ENCODE data around the gene CSF3R. TPM values are rescaled to one million over a fixed set of nuclear protein-coding genes. Genes with fewer than 3 reads are reported as not detected.

Gene CSF3R
- total RNA-seq, 1 experiment from 2014 or later, result not detected

DNA sequence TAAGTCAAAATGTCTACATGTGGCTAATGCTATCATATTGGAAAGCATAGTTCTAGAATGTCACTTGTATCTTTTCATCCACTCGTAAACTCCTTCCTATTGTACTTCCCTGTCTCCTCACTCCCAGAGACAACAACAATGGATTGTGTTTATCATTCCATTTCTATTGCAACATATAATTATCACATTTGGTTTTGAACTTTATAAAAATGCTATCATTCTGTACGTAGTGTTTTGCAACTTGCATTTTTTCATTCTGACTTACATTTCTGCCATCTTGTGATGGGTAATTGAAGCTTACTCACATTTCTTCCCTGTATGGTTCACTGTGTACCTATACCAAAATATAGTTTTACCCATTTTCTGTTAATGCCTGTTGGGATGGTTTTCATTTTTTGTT lies 14.5 kb upstream of the CSF3R start:
- H3K27ac ChIP-seq (ENCODE audit: low read length), result no peak overlapping the region
- no peaks in the 10 kb centered on the region for H4K20me1 ChIP-seq (ENCODE audit: low read length)
- no peak overlapping the region for H2AFZ ChIP-seq (ENCODE audit: low read length)
- ATAC-seq (no peak), DNase-seq (no peak)
- no peak overlapping the region for H3K9ac ChIP-seq (ENCODE audit: low read length)
- no peak overlapping the region for H3K4me2 ChIP-seq (ENCODE audit: low read length)
- H3F3A ChIP-seq (ENCODE audit: low read length, unreplicated experiment), result no peaks in the 10 kb centered on the region
- peaks cover 40% of the 10 kb centered on the region for H3K27me3 ChIP-seq (ENCODE audit: low read length)
- H3K9me2 ChIP-seq (replicated peaks; ENCODE audit: low read length), result no peaks in the 10 kb centered on the region
- no peaks in the 10 kb centered on the region for H3K9me3 ChIP-seq (ENCODE audit: low read length)
- TF ChIP-seq EZH2phosphoT487 (IDR thresholded peaks at IDR 0.05; ENCODE audit: borderline replicate concordance, low read length) (no peak), EZH2 (IDR thresholded peaks at IDR 0.05; ENCODE audit: low read length, unreplicated experiment) (no peak)
- TF ChIP-seq, protein P1, sequence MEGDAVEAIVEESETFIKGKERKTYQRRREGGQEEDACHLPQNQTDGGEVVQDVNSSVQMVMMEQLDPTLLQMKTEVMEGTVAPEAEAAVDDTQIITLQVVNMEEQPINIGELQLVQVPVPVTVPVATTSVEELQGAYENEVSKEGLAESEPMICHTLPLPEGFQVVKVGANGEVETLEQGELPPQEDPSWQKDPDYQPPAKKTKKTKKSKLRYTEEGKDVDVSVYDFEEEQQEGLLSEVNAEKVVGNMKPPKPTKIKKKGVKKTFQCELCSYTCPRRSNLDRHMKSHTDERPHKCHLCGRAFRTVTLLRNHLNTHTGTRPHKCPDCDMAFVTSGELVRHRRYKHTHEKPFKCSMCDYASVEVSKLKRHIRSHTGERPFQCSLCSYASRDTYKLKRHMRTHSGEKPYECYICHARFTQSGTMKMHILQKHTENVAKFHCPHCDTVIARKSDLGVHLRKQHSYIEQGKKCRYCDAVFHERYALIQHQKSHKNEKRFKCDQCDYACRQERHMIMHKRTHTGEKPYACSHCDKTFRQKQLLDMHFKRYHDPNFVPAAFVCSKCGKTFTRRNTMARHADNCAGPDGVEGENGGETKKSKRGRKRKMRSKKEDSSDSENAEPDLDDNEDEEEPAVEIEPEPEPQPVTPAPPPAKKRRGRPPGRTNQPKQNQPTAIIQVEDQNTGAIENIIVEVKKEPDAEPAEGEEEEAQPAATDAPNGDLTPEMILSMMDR (conservative IDR thresholded peaks at IDR 0.05; ENCODE audit: low read depth, low read length), result no peak
- ChIA-PET POLR2A (ENCODE audit: unreplicated experiment) (no interaction called here), CTCF (no interaction called here)
- no TSS peak for BruUV-seq (replicated peaks)
- intact Hi-C loops (cut with micrococcal nuclease), result no loop called here
- H3K4me1 ChIP-seq (ENCODE audit: insufficient read depth, low read length), result no peaks in the 10 kb centered on the region
- H3K4me3 ChIP-seq (ENCODE audit: low read length), result no peak overlapping the region
- H3K36me3 ChIP-seq (ENCODE audit: low read depth, low read length), result no peaks in the 10 kb centered on the region
- H3K79me2 ChIP-seq (ENCODE audit: low read length), result no peaks in the 10 kb centered on the region

DNA sequence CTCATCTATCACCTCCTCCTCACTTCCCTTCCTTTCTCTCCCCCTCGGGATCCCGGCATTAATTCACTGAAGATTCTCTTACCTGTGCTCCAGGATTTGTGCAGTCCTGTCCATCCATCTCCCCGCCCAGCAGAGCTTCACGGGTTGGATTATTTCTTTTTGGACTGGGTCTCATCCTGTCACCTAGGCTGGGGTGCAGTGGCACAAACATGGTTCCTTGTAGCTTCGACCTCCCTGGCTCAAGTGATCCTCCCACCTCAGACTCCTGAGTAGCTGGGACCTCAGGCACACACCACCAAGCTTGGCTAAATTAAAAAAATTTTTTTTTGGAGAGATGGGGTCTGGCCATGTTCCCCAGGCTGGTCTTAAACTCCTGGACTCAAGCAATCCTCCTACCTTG lies 12.3 kb upstream of the CSF3R start:
- Histone ChIP-seq H3K9me2 (replicated peaks; ENCODE audit: low read length) (no peaks in the 10 kb centered on the region), H3K27me3 (ENCODE audit: low read length) (peaks cover 48% of the 10 kb centered on the region), H3K79me2 (ENCODE audit: low read length) (no peaks in the 10 kb centered on the region), H3F3A (ENCODE audit: low read length, unreplicated experiment) (no peaks in the 10 kb centered on the region), H2AFZ (ENCODE audit: low read length) (no peak overlapping the region), H3K9ac (ENCODE audit: low read length) (no peak overlapping the region), H3K4me2 (ENCODE audit: low read length) (no peak overlapping the region), H3K36me3 (ENCODE audit: low read depth, low read length) (no peaks in the 10 kb centered on the region), H3K4me3 (ENCODE audit: low read length) (no peak overlapping the region), H3K9me3 (ENCODE audit: low read length) (no peaks in the 10 kb centered on the region), H3K27ac (ENCODE audit: low read length) (no peak overlapping the region), H3K4me1 (ENCODE audit: insufficient read depth, low read length) (no peaks in the 10 kb centered on the region), H4K20me1 (ENCODE audit: low read length) (no peaks in the 10 kb centered on the region)
- intact Hi-C loops (cut with micrococcal nuclease), result no loop called here
- TF ChIP-seq EZH2phosphoT487 (IDR thresholded peaks at IDR 0.05; ENCODE audit: borderline replicate concordance, low read length), result no peak
- no peak for TF ChIP-seq EZH2 (IDR thresholded peaks at IDR 0.05; ENCODE audit: low read length, unreplicated experiment)
- TF ChIP-seq, protein P1 (conservative IDR thresholded peaks at IDR 0.05; ENCODE audit: low read depth, low read length), result no peak
- POLR2A ChIA-PET (ENCODE audit: unreplicated experiment), result no interaction called here
- no TSS peak for BruUV-seq (replicated peaks)
- ATAC-seq (no peak), DNase-seq (no peak)
- CTCF ChIA-PET, result no interaction called here

GRCh38 chr1:36493524-36493923 lies 10.8 kb upstream of the CSF3R start:
- POLR2A ChIA-PET (ENCODE audit: unreplicated experiment), result no interaction called here
- no peak overlapping the region for H3K4me3 ChIP-seq (ENCODE audit: low read length)
- no peak overlapping the region for H3K9ac ChIP-seq (ENCODE audit: low read length)

More at GRCh38 chr1:36493524-36493923, 10.8 kb upstream of the CSF3R start:
- no peaks in the 10 kb centered on the region for H3K9me2 ChIP-seq (replicated peaks; ENCODE audit: low read length)
- H3K4me2 ChIP-seq (ENCODE audit: low read length), result no peak overlapping the region
- no peaks in the 10 kb centered on the region for H3F3A ChIP-seq (ENCODE audit: low read length, unreplicated experiment)
- no peaks in the 10 kb centered on the region for H3K36me3 ChIP-seq (ENCODE audit: low read depth, low read length)
- no peaks in the 10 kb centered on the region for H3K4me1 ChIP-seq (ENCODE audit: insufficient read depth, low read length)
- no peaks in the 10 kb centered on the region for H4K20me1 ChIP-seq (ENCODE audit: low read length)
- ATAC-seq, result no peak
- no peaks in the 10 kb centered on the region for H3K79me2 ChIP-seq (ENCODE audit: low read length)
- H2AFZ ChIP-seq (ENCODE audit: low read length), result no peak overlapping the region
- no TSS peak for BruUV-seq (replicated peaks)
- intact Hi-C loops (cut with micrococcal nuclease), result no loop called here
- no peaks in the 10 kb centered on the region for H3K9me3 ChIP-seq (ENCODE audit: low read length)
- no peak overlapping the region for H3K27ac ChIP-seq (ENCODE audit: low read length)
- CTCF ChIA-PET, result no interaction called here
- peaks cover 48% of the 10 kb centered on the region for H3K27me3 ChIP-seq (ENCODE audit: low read length)
- TF ChIP-seq EZH2phosphoT487 (IDR thresholded peaks at IDR 0.05; ENCODE audit: borderline replicate concordance, low read length) (no peak), EZH2 (IDR thresholded peaks at IDR 0.05; ENCODE audit: low read length, unreplicated experiment) (no peak)
- TF ChIP-seq, protein P1 (conservative IDR thresholded peaks at IDR 0.05; ENCODE audit: low read depth, low read length), result no peak
- no peak for DNase-seq

Data from PC-3 (cell line).